DND-41 (cell line): ENCODE measurements around the gene NOL4.
"Not testable (repeated sequence)": the region's sequence is repeated elsewhere in the genome, so short reads cannot be mapped to it uniquely, and the experiment has no call there.

Experiments used
- ATAC-seq: fragments of 200-7000 bp; cut with Tn5 transposase; 3 replicates; pipeline ENCODE4 v1.9.1; 2021; ENCODE audit warnings: low read depth; ENCODE audit not compliant: insufficient read depth
- DNase-seq: peaks from one replicate; pipeline ENCODE4 v3.0.0-alpha.2; 2020
- H2AFZ ChIP-seq: 2 replicates; pipeline ENCODE4 v1.6.0; 2012; ENCODE audit warnings: low read depth, low read length
- H3K27ac ChIP-seq: 2 replicates; pipeline ENCODE4 v1.5.1; 2012; ENCODE audit warnings: low read length, inconsistent platforms
- H3K27me3 ChIP-seq: fragments of 200-600 bp; sonication (generic); 2 replicates; pipeline ENCODE4 v1.6.0; 2012; ENCODE audit warnings: low read length, mild to moderate bottlenecking, inconsistent platforms; ENCODE audit not compliant: insufficient read depth, poor library complexity
- H3K36me3 ChIP-seq: 2 replicates; pipeline ENCODE4 v1.5.1; 2012; ENCODE audit warnings: low read length, inconsistent platforms; ENCODE audit not compliant: insufficient read depth
- H3K4me1 ChIP-seq: 2 replicates; pipeline ENCODE4 v1.5.1; 2012; ENCODE audit warnings: mild to moderate bottlenecking, low read length; ENCODE audit not compliant: insufficient read depth
- H3K4me2 ChIP-seq: 2 replicates; pipeline ENCODE4 v1.6.0; 2012; ENCODE audit warnings: mild to moderate bottlenecking, moderate library complexity, low read length, inconsistent platforms; ENCODE audit not compliant: insufficient read depth
- H3K4me3 ChIP-seq, 2 experiments: fragments of 200-600 bp in 1 of 2; shearing (Covaris generic) in 1 of 2; 2 replicates each; pipeline ENCODE4 v1.5.1; 2012 to 2016; ENCODE audit warnings: inconsistent platforms in 2 of 2, low read length in 2 of 2, mild to moderate bottlenecking in 2 of 2, low read depth in 1 of 2, moderate library complexity in 1 of 2
- H3K79me2 ChIP-seq: 2 replicates; pipeline ENCODE4 v1.6.0; 2012; ENCODE audit warnings: low read length, inconsistent platforms; ENCODE audit not compliant: insufficient read depth
- H3K9ac ChIP-seq: 2 replicates; pipeline ENCODE4 v1.6.0; 2012; ENCODE audit warnings: low read depth, mild to moderate bottlenecking, inconsistent platforms, low read length, moderate library complexity
- H3K9me3 ChIP-seq: 2 replicates; pipeline ENCODE4 v1.5.1; 2012; ENCODE audit warnings: low read length, moderate library complexity, mild to moderate bottlenecking, inconsistent platforms; ENCODE audit not compliant: insufficient read depth, severe bottlenecking
- H4K20me1 ChIP-seq: 2 replicates; pipeline ENCODE4 v1.6.0; 2012; ENCODE audit warnings: low read length; ENCODE audit not compliant: insufficient read depth
- CTCF ChIP-seq: IDR thresholded peaks from 2 replicates; pipeline ENCODE4 v1.5.1; 2012; ENCODE audit warnings: borderline replicate concordance, low read length, moderate library complexity, mild to moderate bottlenecking; ENCODE audit not compliant: poor library complexity, severe bottlenecking; ENCODE audit errors: extremely low read depth
- EZH2 ChIP-seq: IDR thresholded peaks from 3 replicates; pipeline ENCODE4 v1.6.1; 2012; ENCODE audit warnings: borderline replicate concordance, low read depth, mild to moderate bottlenecking, moderate library complexity, low read length, inconsistent platforms; ENCODE audit not compliant: severe bottlenecking

Gene NOL4

GRCh38 chr18:34258176-34258575, 33.5 kb upstream of the NOL4 start:
- no peaks in the 10 kb centered on the region for H3K79me2 ChIP-seq
- no peak for DNase-seq
- TF ChIP-seq CTCF = no peak
- no peak for TF ChIP-seq EZH2
- H3K4me3 ChIP-seq = no peak overlapping the region
- no peak overlapping the region for H2AFZ ChIP-seq
- ATAC-seq = no peak
- no peaks in the 10 kb centered on the region for H3K4me1 ChIP-seq
- no peaks in the 10 kb centered on the region for H3K36me3 ChIP-seq
- H3K9ac ChIP-seq = no peak overlapping the region
- H3K27me3 ChIP-seq = no peaks in the 10 kb centered on the region
- H4K20me1 ChIP-seq = no peaks in the 10 kb centered on the region
- no peaks in the 10 kb centered on the region for H3K9me3 ChIP-seq
- no peak overlapping the region for H3K27ac ChIP-seq
- no peak overlapping the region for H3K4me2 ChIP-seq

- H3K79me2 ChIP-seq = no peaks in the 10 kb centered on the region
- no peak overlapping the region for H3K4me2 ChIP-seq
- H3K27me3 ChIP-seq = no peaks in the 10 kb centered on the region
- no peaks in the 10 kb centered on the region for H4K20me1 ChIP-seq
- H3K4me3 ChIP-seq = no peak overlapping the region
- no peaks in the 10 kb centered on the region for H3K4me1 ChIP-seq
- ATAC-seq (no peak), DNase-seq (no peak)
- H3K9me3 ChIP-seq = no peaks in the 10 kb centered on the region
- H3K9ac ChIP-seq = no peak overlapping the region
- no peak overlapping the region for H2AFZ ChIP-seq
- TF ChIP-seq EZH2 (no peak), CTCF (no peak)
- no peak overlapping the region for H3K27ac ChIP-seq
- H3K36me3 ChIP-seq = no peaks in the 10 kb centered on the region
Observed at GRCh38 chr18:34251919-34252318, 27.2 kb upstream of the NOL4 start.

GRCh38 chr18:34248727-34249126, 24.0 kb upstream of the NOL4 start:
- Histone ChIP-seq H3K27me3 (no peaks in the 10 kb centered on the region), H3K79me2 (no peaks in the 10 kb centered on the region), H3K27ac (no peak overlapping the region), H3K4me2 (no peak overlapping the region), H2AFZ (no peak overlapping the region), H3K4me1 (no peaks in the 10 kb centered on the region), H3K4me3 (no peak overlapping the region), H4K20me1 (no peaks in the 10 kb centered on the region), H3K36me3 (no peaks in the 10 kb centered on the region), H3K9ac (no peak overlapping the region), H3K9me3 (no peaks in the 10 kb centered on the region)
- no peak for ATAC-seq
- TF ChIP-seq EZH2 (no peak), CTCF (no peak)
- DNase-seq = no peak

GRCh38 chr18:34242739-34243138, 18.0 kb upstream of the NOL4 start:
- TF ChIP-seq CTCF = no peak
- TF ChIP-seq EZH2 = no peak
- H3K36me3 ChIP-seq = no peaks in the 10 kb centered on the region
- H3K79me2 ChIP-seq = no peaks in the 10 kb centered on the region
- H2AFZ ChIP-seq = no peak overlapping the region
- H3K4me1 ChIP-seq = no peaks in the 10 kb centered on the region
- ATAC-seq = no peak
- no peak overlapping the region for H3K9ac ChIP-seq
- no peak overlapping the region for H3K4me2 ChIP-seq
- no peaks in the 10 kb centered on the region for H3K27me3 ChIP-seq
- no peak for DNase-seq
- H3K4me3 ChIP-seq = no peak overlapping the region
- H4K20me1 ChIP-seq = no peaks in the 10 kb centered on the region
- no peaks in the 10 kb centered on the region for H3K9me3 ChIP-seq
- no peak overlapping the region for H3K27ac ChIP-seq

GRCh38 chr18:34233781-34234388, 9.2 kb upstream of the NOL4 start:
- DNase-seq, ATAC-seq, H3K79me2 ChIP-seq: not testable (repeated sequence)

More at GRCh38 chr18:34233781-34234388, 9.2 kb upstream of the NOL4 start:
- not testable (repeated sequence) for H4K20me1 ChIP-seq, H2AFZ ChIP-seq, H3K9me3 ChIP-seq, H3K9ac ChIP-seq, H3K4me1 ChIP-seq, H3K27ac ChIP-seq, H3K36me3 ChIP-seq, H3K4me3 ChIP-seq, H3K4me2 ChIP-seq, H3K27me3 ChIP-seq
